ENCODE measurements around the gene OTUB2.

DNA sequence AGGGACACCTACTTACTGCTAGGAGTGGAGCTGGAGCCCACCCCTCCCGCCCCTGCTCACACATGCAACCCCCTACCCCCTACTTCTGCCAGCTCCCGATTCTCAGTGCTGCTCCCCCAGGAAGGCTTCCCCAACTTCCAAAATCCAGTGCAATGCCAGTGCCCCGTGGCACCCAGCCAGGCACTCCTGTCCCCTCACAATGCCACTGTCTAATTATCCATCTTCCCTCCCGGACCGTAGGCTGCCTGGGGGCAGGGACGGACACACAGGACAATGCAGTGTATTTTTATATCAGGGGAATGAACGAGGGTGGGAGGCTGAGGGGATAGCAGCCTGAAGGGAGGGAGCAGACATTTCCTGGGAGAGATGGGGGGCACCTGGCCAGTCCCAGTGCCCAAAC, 12.4 kb downstream of the OTUB2 start:
- TF ChIP-seq, protein P1, sequence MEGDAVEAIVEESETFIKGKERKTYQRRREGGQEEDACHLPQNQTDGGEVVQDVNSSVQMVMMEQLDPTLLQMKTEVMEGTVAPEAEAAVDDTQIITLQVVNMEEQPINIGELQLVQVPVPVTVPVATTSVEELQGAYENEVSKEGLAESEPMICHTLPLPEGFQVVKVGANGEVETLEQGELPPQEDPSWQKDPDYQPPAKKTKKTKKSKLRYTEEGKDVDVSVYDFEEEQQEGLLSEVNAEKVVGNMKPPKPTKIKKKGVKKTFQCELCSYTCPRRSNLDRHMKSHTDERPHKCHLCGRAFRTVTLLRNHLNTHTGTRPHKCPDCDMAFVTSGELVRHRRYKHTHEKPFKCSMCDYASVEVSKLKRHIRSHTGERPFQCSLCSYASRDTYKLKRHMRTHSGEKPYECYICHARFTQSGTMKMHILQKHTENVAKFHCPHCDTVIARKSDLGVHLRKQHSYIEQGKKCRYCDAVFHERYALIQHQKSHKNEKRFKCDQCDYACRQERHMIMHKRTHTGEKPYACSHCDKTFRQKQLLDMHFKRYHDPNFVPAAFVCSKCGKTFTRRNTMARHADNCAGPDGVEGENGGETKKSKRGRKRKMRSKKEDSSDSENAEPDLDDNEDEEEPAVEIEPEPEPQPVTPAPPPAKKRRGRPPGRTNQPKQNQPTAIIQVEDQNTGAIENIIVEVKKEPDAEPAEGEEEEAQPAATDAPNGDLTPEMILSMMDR (IDR thresholded peaks at IDR 0.05): no peak
- TF ChIP-seq EZH2 (IDR thresholded peaks at IDR 0.05): no peak
- no peak for TF ChIP-seq EZH2phosphoT487 (IDR thresholded peaks at IDR 0.05)
